SK-N-SH (cell line): ENCODE data around the gene PRLH.

Experiments used
- EP300 ChIP-seq, 2 experiments: IDR thresholded peaks; 2 replicates each; pipeline versions ENCODE4 v1.4.0 to v1.6.1; 2012; ENCODE audit warnings: borderline replicate concordance in 1 of 2, low read depth in 1 of 2, low read length in 1 of 2
- FOXJ3 ChIP-seq: sonication (generic); formaldehyde crosslinking; IDR thresholded peaks from 2 replicates; pipeline ENCODE4 v1.5.1; 2020; ENCODE audit warnings: mild to moderate bottlenecking, missing genetic modification reagents
- NFIC ChIP-seq: IDR thresholded peaks from 2 replicates; pipeline ENCODE4 v1.4.0; 2012; ENCODE audit warnings: borderline replicate concordance
- POLR2AphosphoS5 ChIP-seq: IDR thresholded peaks from 2 replicates; pipeline ENCODE4 v1.6.1; 2012; ENCODE audit warnings: low read depth, low read length
- RFX5 ChIP-seq: IDR thresholded peaks from 2 replicates; pipeline ENCODE4 v1.6.1; 2012; ENCODE audit warnings: mild to moderate bottlenecking, improper control_type of control experiment, low read length
- SMC3 ChIP-seq: IDR thresholded peaks from 2 replicates; pipeline ENCODE4 v1.6.1; 2012; ENCODE audit warnings: low read depth, low read length, improper control_type of control experiment
- TAF1 ChIP-seq: IDR thresholded peaks from 2 replicates; pipeline ENCODE4 v1.6.1; 2012; ENCODE audit warnings: low read depth, mild to moderate bottlenecking, low read length, moderate library complexity, borderline replicate concordance
- TF ChIP-seq, protein P1 (sequence below): fragments of 200-600 bp; sonication (generic); IDR thresholded peaks from 2 replicates; pipeline ENCODE4 v1.6.1; 2017; ENCODE audit warnings: antibody characterized with exemption, mild to moderate bottlenecking, moderate library complexity
- TF ChIP-seq, protein P2 (sequence below): IDR thresholded peaks from 2 replicates; pipeline ENCODE4; 2012

- no peak for TF ChIP-seq FOXJ3 (CRISPR knock-in tag)
- TF ChIP-seq, protein P1, sequence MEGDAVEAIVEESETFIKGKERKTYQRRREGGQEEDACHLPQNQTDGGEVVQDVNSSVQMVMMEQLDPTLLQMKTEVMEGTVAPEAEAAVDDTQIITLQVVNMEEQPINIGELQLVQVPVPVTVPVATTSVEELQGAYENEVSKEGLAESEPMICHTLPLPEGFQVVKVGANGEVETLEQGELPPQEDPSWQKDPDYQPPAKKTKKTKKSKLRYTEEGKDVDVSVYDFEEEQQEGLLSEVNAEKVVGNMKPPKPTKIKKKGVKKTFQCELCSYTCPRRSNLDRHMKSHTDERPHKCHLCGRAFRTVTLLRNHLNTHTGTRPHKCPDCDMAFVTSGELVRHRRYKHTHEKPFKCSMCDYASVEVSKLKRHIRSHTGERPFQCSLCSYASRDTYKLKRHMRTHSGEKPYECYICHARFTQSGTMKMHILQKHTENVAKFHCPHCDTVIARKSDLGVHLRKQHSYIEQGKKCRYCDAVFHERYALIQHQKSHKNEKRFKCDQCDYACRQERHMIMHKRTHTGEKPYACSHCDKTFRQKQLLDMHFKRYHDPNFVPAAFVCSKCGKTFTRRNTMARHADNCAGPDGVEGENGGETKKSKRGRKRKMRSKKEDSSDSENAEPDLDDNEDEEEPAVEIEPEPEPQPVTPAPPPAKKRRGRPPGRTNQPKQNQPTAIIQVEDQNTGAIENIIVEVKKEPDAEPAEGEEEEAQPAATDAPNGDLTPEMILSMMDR, result no peak
- TF ChIP-seq, protein P2, sequence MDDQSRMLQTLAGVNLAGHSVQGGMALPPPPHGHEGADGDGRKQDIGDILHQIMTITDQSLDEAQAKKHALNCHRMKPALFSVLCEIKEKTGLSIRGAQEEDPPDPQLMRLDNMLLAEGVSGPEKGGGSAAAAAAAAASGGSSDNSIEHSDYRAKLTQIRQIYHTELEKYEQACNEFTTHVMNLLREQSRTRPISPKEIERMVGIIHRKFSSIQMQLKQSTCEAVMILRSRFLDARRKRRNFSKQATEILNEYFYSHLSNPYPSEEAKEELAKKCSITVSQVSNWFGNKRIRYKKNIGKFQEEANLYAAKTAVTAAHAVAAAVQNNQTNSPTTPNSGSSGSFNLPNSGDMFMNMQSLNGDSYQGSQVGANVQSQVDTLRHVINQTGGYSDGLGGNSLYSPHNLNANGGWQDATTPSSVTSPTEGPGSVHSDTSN, result no peak
- no peak for TF ChIP-seq RFX5
- no peak for TF ChIP-seq NFIC
- no peak for TF ChIP-seq SMC3
- no peak for TF ChIP-seq EP300 (IDR thresholded peaks at IDR 0.05; ENCODE audit: borderline replicate concordance in 1 of 2, low read depth in 1 of 2, low read length in 1 of 2)
- no peak for TF ChIP-seq TAF1
- TF ChIP-seq POLR2AphosphoS5, result no peak
Measured at GRCh38 chr2:237604391-237604790, 38.0 kb downstream of the PRLH start.
